Measurements from ENCODE around the gene MED15. TPM values are rescaled to one million over a fixed set of nuclear protein-coding genes. Genes with fewer than 3 reads are reported as not detected.

MED15 gene
- total RNA-seq, 4 donors from 2014 or later: 37.5 to 69.4 (median 52.7) TPM

DNA sequence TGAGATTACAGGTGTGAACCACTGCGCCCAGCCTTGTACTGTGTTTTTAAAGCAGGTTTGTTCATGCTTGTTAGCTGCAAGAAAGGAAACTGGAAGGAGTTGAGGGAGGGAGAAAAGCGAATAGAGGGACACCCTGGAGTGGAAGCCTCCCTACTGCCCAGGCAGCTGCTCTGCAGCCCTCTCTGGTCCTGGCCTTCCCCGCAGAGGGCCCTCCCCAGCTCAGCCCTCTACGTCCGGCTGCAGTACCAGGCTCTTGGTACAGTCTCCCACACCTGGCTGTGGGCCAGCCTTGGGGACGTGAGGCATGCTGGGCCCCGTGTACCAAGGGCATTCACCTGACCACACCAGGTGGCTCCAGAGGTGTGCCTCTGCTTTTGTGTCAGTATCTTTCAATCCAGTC is 70.8 kb downstream of the MED15 start:
- Histone ChIP-seq H3K27me3 (no peaks in the 10 kb centered on the region), H3K9me3 (no peaks in the 10 kb centered on the region), H3K27ac (peak overlapping the region in 2 of 4 donors; percentile 28 to 37), H3K4me1 (peaks cover 5 to 12% of the 10 kb centered on the region in 2 donors), H3K36me3 (peaks cover 0 to 51% of the 10 kb centered on the region in 2 donors), H3K4me3 (no peak overlapping the region)
- ATAC-seq: peak in 1 of 2 donors; percentile 21
- in situ Hi-C loops (cut with MboI; ENCODE audit: low sequenced_read_pairs in 4 of 4) (loop anchor here in 1 of 4 donors (10.0 kb wide), 1 partner anchor 163 kb away; no protein-coding TSS in a partner anchor), intact Hi-C loops (cut with DNase I; ENCODE audit: low total_unique reads) (loop anchor here (10.0 kb wide), 1 partner anchor 153 kb away; no protein-coding TSS in a partner anchor)
- DNase-seq: no peak
- TF ChIP-seq, protein P1, sequence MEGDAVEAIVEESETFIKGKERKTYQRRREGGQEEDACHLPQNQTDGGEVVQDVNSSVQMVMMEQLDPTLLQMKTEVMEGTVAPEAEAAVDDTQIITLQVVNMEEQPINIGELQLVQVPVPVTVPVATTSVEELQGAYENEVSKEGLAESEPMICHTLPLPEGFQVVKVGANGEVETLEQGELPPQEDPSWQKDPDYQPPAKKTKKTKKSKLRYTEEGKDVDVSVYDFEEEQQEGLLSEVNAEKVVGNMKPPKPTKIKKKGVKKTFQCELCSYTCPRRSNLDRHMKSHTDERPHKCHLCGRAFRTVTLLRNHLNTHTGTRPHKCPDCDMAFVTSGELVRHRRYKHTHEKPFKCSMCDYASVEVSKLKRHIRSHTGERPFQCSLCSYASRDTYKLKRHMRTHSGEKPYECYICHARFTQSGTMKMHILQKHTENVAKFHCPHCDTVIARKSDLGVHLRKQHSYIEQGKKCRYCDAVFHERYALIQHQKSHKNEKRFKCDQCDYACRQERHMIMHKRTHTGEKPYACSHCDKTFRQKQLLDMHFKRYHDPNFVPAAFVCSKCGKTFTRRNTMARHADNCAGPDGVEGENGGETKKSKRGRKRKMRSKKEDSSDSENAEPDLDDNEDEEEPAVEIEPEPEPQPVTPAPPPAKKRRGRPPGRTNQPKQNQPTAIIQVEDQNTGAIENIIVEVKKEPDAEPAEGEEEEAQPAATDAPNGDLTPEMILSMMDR (IDR thresholded peaks at IDR 0.05 in 4 of 5, conservative IDR thresholded peaks at IDR 0.05 in 1 of 5): no peak
- TF ChIP-seq POLR2A (IDR thresholded peaks at IDR 0.05): no peak

DNA sequence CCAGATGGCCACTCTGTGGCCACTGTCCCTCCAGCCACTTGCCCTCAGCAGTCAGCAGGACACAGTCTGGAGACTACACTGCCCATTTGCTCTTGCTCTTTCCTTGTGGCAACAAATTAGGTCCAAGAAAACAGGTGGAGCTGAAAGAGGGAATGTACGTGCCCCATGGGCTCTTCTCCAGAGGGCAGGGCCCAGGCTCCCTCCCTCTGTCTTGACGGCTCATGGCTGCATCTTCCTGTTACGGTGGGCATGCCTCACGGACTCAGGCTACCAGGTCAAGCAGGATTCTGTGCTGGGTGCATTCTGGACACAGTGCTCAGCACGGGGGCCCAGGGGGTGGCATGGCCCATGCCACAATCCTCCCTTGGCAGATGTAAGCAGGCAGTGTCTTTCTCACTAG is 71.3 kb downstream of the MED15 start:
- H3K36me3 ChIP-seq: peaks cover 0 to 55% of the 10 kb centered on the region in 2 donors
- no peaks in the 10 kb centered on the region for H3K9me3 ChIP-seq
- intact Hi-C loops (cut with DNase I; ENCODE audit: low total_unique reads) (loop anchor here (10.0 kb wide), 1 partner anchor 154 kb away; no protein-coding TSS in a partner anchor), in situ Hi-C loops (cut with MboI; ENCODE audit: low sequenced_read_pairs in 4 of 4) (loop anchor here in 1 of 4 donors (10.0 kb wide), 1 partner anchor 164 kb away; no protein-coding TSS in a partner anchor)
- H3K27me3 ChIP-seq: no peaks in the 10 kb centered on the region
- ATAC-seq: peak in 1 of 2 donors; percentile 39
- peak overlapping the region in 2 of 4 donors; percentile 28 to 37 for H3K27ac ChIP-seq
- no peak for DNase-seq
- peaks cover 5 to 12% of the 10 kb centered on the region in 2 donors for H3K4me1 ChIP-seq
- H3K4me3 ChIP-seq: no peak overlapping the region
- TF ChIP-seq POLR2A (IDR thresholded peaks at IDR 0.05): no peak
- TF ChIP-seq, protein P1 (IDR thresholded peaks at IDR 0.05 in 4 of 5, conservative IDR thresholded peaks at IDR 0.05 in 1 of 5): no peak

DNA sequence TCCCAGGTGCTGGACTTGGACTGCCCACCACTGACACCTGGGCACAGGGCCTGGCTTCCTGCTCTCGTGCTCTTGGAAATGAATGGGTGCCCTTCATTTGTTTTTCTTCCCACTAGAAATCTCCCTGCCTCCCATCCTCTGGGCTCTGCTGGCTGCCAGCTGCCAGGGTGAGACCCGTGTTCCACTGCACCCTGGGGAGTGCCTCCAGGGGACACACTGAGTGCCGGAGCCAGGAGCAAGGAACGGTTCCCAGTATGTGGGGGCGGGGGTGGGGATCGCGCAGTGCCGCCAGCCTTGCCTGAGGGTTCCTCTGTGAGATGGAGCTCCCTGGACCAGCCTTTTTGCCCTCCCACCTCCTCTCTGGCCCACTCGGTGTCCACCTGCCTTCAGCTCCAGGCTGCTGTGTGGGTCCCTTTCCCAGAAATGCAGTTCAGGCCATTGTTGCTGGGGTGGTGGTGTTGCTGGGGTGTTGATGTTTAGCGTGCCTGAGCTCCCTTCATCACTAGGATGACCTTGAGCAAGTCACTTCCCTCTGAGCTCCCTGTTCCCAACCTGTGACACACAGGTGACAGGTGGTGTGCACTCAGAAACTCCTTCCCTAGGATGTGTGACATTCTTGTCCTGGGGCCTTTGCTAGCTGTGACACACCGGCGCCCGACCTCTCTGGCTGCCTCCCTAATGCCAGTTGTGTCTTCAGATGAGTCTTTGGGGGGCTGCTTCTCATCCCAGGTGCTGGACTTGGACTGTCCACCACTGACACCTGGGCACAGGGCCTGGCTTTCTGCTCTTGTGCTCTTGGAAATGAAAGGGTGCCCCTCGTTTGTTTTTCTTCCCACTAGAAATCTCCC is 72.1 kb downstream of the MED15 start:
- Histone ChIP-seq H3K9me3 (no peaks in the 10 kb centered on the region), H3K27me3 (no peaks in the 10 kb centered on the region), H3K27ac (no peak overlapping the region), H3K4me3 (no peak overlapping the region), H3K36me3 (peaks cover 0 to 55% of the 10 kb centered on the region in 2 donors), H3K4me1 (peaks cover 5 to 12% of the 10 kb centered on the region in 2 donors)
- ATAC-seq (no peak), DNase-seq (no peak)
- no peak for TF ChIP-seq POLR2A (IDR thresholded peaks at IDR 0.05)
- TF ChIP-seq, protein P1 (IDR thresholded peaks at IDR 0.05 in 4 of 5, conservative IDR thresholded peaks at IDR 0.05 in 1 of 5): no peak
- in situ Hi-C loops (cut with MboI; ENCODE audit: low sequenced_read_pairs in 4 of 4): loop anchor here in 1 of 4 donors (10.0 kb wide), 1 partner anchor 165 kb away; no protein-coding TSS in a partner anchor
- intact Hi-C loops (cut with DNase I; ENCODE audit: low total_unique reads): loop anchor here (10.0 kb wide), 1 partner anchor 155 kb away; no protein-coding TSS in a partner anchor

DNA sequence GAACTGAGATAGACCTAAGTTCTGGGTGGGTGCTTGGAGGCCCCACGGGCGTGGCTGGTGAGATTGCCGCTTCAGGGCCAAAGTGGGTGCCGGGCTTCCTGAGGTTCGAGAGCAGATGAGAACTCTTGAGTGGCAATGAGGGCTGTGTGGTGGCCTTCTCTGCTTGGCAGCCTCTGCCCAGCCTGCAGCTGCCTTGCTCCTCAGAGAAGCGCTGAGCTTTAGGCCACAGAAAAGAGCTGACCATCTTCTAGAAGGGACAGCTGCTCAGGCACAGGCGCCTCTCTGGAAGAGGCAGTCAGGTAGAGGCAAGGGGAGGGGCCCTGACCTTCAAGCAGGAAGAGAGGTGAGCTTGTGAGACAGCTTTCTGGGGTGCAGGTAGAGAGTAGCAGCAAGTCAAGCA is 72.8 kb downstream of the MED15 start:
- DNase-seq: no peak
- peaks cover 5 to 12% of the 10 kb centered on the region in 2 donors for H3K4me1 ChIP-seq
- peaks cover 0 to 55% of the 10 kb centered on the region in 2 donors for H3K36me3 ChIP-seq
- H3K27me3 ChIP-seq: no peaks in the 10 kb centered on the region
- ATAC-seq: no peak
- no peak overlapping the region for H3K27ac ChIP-seq
- in situ Hi-C loops (cut with MboI; ENCODE audit: low sequenced_read_pairs in 4 of 4) (no loop called here), intact Hi-C loops (cut with DNase I; ENCODE audit: low total_unique reads) (no loop called here)
- H3K9me3 ChIP-seq: no peaks in the 10 kb centered on the region
- no peak overlapping the region for H3K4me3 ChIP-seq
- TF ChIP-seq POLR2A (IDR thresholded peaks at IDR 0.05): no peak
- TF ChIP-seq, protein P1 (IDR thresholded peaks at IDR 0.05 in 4 of 5, conservative IDR thresholded peaks at IDR 0.05 in 1 of 5): no peak

Measured in gastrocnemius medialis (tissue), 4 donors.